ENCODE results near the gene CRNN. TPM values are rescaled to one million over a fixed set of nuclear protein-coding genes. Genes with fewer than 3 reads are reported as not detected.

CRNN gene
- total RNA-seq, 3 donors from 2014 or later (not counting 1 experiment from before 2014, with no cell fraction given) = not detected

DNA sequence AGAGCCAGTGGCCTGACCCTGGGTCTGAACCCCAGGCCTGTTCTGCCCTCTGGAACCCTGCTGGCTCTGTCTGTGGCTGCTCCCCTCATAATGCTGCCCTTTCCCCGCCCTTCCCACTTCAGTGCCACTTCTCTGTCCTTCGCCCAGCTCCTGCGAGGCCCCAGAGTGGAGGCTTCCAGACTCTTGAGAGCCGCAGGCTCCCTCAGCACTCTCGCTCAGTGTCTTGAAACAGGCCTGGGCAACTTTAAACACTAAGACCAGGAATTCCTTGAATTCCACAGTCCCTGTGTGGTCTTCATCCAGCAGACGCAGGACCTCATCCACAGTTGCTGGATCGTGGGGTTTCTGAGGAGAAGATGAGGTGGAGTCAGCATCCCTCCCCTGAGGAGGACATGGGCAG lies 3.5 kb downstream of the CRNN start:
- no peak overlapping the region for H3K4me3 ChIP-seq (ENCODE audit: low read length)
- H3K27ac Mint-ChIP-seq = no peak overlapping the region
- no peaks in the 10 kb centered on the region for H3K36me3 ChIP-seq (ENCODE audit: control insufficient read depth, insufficient read depth, low read length)
- H3K9me3 ChIP-seq (ENCODE audit: control insufficient read depth, insufficient read depth, low read length) = no peaks in the 10 kb centered on the region
- H3K27me3 Mint-ChIP-seq (ENCODE audit: low read depth in 2 of 2) = peaks cover 10 to 17% of the 10 kb centered on the region in 2 donors
- H3K27me3 ChIP-seq (ENCODE audit: control insufficient read depth, insufficient read depth, low read length) = peaks cover 2% of the 10 kb centered on the region
- TF ChIP-seq, protein P1, sequence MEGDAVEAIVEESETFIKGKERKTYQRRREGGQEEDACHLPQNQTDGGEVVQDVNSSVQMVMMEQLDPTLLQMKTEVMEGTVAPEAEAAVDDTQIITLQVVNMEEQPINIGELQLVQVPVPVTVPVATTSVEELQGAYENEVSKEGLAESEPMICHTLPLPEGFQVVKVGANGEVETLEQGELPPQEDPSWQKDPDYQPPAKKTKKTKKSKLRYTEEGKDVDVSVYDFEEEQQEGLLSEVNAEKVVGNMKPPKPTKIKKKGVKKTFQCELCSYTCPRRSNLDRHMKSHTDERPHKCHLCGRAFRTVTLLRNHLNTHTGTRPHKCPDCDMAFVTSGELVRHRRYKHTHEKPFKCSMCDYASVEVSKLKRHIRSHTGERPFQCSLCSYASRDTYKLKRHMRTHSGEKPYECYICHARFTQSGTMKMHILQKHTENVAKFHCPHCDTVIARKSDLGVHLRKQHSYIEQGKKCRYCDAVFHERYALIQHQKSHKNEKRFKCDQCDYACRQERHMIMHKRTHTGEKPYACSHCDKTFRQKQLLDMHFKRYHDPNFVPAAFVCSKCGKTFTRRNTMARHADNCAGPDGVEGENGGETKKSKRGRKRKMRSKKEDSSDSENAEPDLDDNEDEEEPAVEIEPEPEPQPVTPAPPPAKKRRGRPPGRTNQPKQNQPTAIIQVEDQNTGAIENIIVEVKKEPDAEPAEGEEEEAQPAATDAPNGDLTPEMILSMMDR (IDR thresholded peaks at IDR 0.05) = no peak
- H3K9me3 Mint-ChIP-seq = no peaks in the 10 kb centered on the region
- intact Hi-C loops (cut with micrococcal nuclease) = no loop called here
- no peaks in the 10 kb centered on the region for H3K4me1 ChIP-seq (ENCODE audit: control insufficient read depth, insufficient read depth, low read length)
- DNase-seq = no peak
- 81% methylated on average over 7 of the region's 7 CpGs for WGBS (ENCODE audit: insufficient coverage)
- no peak overlapping the region for H3K4me3 Mint-ChIP-seq
- ATAC-seq = no peak
- no peaks in the 10 kb centered on the region for H3K36me3 Mint-ChIP-seq
- H3K27ac ChIP-seq (ENCODE audit: low read length) = no peak overlapping the region
- no peaks in the 10 kb centered on the region for H3K4me1 Mint-ChIP-seq

DNA sequence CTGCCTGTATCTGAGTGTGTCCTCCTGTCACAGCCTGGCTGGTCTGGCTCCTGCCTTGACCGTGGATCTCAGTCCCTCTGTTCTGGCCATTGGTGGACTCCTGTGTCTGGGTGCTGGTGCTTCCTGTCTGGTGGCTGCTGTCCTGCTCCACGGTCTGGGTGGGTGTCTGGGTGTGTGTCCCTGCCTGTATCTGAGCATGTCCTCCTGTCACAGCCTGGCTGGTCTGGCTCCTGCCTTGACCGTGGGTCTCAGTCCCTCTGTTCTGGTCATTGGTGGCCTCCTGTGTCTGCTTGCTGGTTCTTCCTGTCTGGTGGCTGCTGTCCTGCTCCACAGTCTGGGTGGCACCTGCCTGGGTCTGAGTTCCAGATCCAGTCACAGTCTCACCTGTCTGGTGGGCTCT lies 4.0 kb downstream of the CRNN start:
- ATAC-seq = peak in 1 of 3 donors; percentile 19
- 86% methylated on average over 3 of the region's 3 CpGs for WGBS (ENCODE audit: insufficient coverage)
- no peak overlapping the region for H3K27ac Mint-ChIP-seq

DNA sequence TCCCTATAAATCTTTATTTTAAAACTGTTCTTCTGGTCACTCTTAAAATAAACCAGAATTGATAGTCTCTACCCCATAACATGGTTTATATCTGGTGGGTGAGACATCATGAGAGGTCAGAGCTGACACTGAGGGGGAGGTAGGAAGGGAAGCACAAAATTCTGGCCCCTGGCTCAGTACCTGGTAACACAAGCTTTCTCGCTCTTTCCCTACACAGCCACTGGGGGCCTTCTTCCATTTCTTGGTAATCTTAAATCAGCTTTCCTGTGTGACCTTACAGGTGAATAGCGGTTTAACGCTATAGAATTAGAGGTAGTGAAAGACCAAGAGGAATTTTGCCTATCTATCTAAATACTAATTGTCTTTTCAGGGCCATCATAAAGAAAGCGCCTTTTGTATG lies 5.4 kb downstream of the CRNN start:
- Mint-ChIP-seq H3K27me3 (ENCODE audit: low read depth in 2 of 2) (peaks cover 17 to 22% of the 10 kb centered on the region in 2 donors), H3K4me3 (no peak overlapping the region), H3K4me1 (no peaks in the 10 kb centered on the region), H3K27ac (no peak overlapping the region), H3K36me3 (no peaks in the 10 kb centered on the region), H3K9me3 (no peaks in the 10 kb centered on the region)
- no peaks in the 10 kb centered on the region for H3K9me3 ChIP-seq (ENCODE audit: control insufficient read depth, insufficient read depth, low read length)
- peaks cover 2% of the 10 kb centered on the region for H3K27me3 ChIP-seq (ENCODE audit: control insufficient read depth, insufficient read depth, low read length)
- intact Hi-C loops (cut with micrococcal nuclease) = no loop called here
- TF ChIP-seq, protein P1 (IDR thresholded peaks at IDR 0.05) = no peak
- H3K4me1 ChIP-seq (ENCODE audit: control insufficient read depth, insufficient read depth, low read length) = no peaks in the 10 kb centered on the region
- DNase-seq (no peak), ATAC-seq (no peak)
- H3K27ac ChIP-seq (ENCODE audit: low read length) = no peak overlapping the region
- no peaks in the 10 kb centered on the region for H3K36me3 ChIP-seq (ENCODE audit: control insufficient read depth, insufficient read depth, low read length)
- 86% methylated on average over 1 of the region's 4 CpGs for WGBS (ENCODE audit: insufficient coverage)
- no peak overlapping the region for H3K4me3 ChIP-seq (ENCODE audit: low read length)

More for the DNA sequence above, 4.0 kb downstream of the CRNN start:
- Histone ChIP-seq H3K27me3 (ENCODE audit: control insufficient read depth, insufficient read depth, low read length) (peaks cover 2% of the 10 kb centered on the region), H3K9me3 (ENCODE audit: control insufficient read depth, insufficient read depth, low read length) (no peaks in the 10 kb centered on the region), H3K36me3 (ENCODE audit: control insufficient read depth, insufficient read depth, low read length) (no peaks in the 10 kb centered on the region), H3K4me1 (ENCODE audit: control insufficient read depth, insufficient read depth, low read length) (no peaks in the 10 kb centered on the region), H3K4me3 (ENCODE audit: low read length) (no peak overlapping the region), H3K27ac (ENCODE audit: low read length) (no peak overlapping the region)
- Mint-ChIP-seq H3K9me3 (no peaks in the 10 kb centered on the region), H3K4me3 (no peak overlapping the region), H3K27me3 (ENCODE audit: low read depth in 2 of 2) (peaks cover 12 to 17% of the 10 kb centered on the region in 2 donors), H3K4me1 (no peaks in the 10 kb centered on the region), H3K36me3 (no peaks in the 10 kb centered on the region)
- intact Hi-C loops (cut with micrococcal nuclease) = no loop called here
- TF ChIP-seq, protein P1 (IDR thresholded peaks at IDR 0.05) = no peak
- DNase-seq = no peak

Measured in natural killer cell (primary cell).